Cortex of kidney (tissue), 1 donor: ENCODE measurements around the gene KRT38.
"Not testable (repeated sequence)": the region's sequence is repeated elsewhere in the genome, so short reads cannot be mapped to it uniquely, and the experiment has no call there.

ENCODE experiments used
- DNase-seq: peaks from one replicate; lab custom pipeline; 2025; lab: John Stamatoyannopoulos, UW

The KRT38 gene

GRCh38 chr17:41395044-41395443, 45.7 kb downstream of the KRT38 start:
- not testable (repeated sequence) for DNase-seq

DNA sequence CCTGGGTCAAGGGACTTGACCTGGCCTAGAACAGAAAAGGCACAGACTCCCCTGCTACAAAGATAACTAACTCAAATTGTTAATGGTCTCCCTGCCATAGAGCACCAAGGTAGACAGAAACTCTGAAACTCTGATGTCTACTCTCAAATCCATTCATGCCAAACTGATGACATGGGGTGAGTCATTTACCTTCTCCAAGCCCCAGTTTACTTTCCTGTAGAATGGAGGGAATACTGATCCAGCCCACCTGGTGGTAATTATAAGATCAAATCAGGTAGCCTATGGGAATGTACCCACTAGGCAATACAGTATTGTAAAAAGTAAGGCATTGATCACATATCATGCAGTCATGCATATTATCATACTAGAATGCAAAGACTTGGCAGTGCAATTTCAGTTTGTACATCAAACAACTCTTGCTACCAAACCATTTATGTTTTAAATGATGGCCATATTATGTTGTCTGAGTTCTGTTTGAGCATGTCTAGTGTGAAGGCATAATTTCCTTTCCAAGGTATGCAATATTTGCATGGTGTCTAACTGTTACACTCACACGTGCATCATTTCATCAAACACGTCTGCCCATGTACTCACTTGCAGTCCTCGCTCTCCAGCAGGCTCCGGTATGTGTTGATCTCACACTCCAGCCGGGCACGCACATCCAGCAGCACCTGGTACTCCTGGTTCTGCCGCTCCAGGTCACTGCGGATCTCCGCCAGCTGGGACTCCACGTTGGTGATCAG, 46.4 kb downstream of the KRT38 start:
- DNase-seq: no peak

DNA sequence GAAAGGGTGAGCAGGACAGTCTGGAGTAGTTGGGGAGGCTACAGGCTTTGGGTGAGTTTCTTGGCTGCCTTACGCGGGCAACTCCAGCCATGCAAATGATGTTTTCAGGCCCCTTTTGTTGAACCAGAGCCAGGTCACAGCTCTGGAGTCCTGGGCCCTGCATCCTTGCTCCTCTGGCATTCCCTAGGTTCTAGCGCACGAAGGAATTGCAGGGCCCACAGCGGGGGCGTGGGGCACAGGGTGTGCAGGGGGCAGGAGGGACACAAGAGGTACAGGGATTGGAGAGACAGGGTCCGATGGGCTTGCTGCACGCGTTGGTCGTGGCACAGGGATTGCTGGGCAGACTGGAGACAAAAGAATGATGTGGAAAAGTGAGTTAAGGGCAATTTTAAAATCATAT, 47.0 kb downstream of the KRT38 start:
- no peak for DNase-seq

- DNase-seq: no peak
These were observed 47.5 kb downstream of the KRT38 start for GRCh38 chr17:41393294-41393693.

DNA sequence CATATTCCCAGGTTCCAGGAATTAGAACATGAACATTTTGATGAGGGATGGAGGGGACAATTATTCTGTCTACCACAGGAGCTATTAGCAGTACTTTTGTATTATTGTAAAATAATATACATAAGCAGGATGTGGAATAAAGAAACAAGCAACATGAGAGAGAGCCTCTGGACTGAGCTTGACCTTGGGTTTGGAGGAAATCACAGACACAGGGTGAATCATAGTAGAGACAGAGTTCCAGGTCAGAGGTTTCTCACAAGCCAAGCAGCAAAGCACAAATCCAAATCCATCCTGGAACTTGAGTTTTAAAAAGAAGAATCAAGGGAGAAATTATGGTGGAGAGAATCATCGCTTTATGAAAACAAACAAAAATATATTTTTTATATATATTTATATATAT, 48.5 kb downstream of the KRT38 start:
- DNase-seq: no peak

GRCh38 chr17:41391535-41391934, 49.2 kb downstream of the KRT38 start:
- no peak for DNase-seq

GRCh38 chr17:41390411-41390938, 50.3 kb downstream of the KRT38 start:
- no peak for DNase-seq

- no peak for DNase-seq
These were observed 53.1 kb downstream of the KRT38 start for GRCh38 chr17:41387670-41388069.

- no peak for DNase-seq
These were observed 54.6 kb downstream of the KRT38 start for GRCh38 chr17:41386227-41386626.
